Esophagus muscularis mucosa (tissue), 4 donors: ENCODE measurements around the gene BNC2. TPM values are rescaled to one million over a fixed set of nuclear protein-coding genes. Genes with fewer than 3 reads are reported as not detected.

ENCODE experiments used
- DNase-seq: peaks from one replicate; pipeline ENCODE4 v3.0.0-alpha.2; 2017; ENCODE audit errors: extremely low spot score
- H3K27ac ChIP-seq, 4 donors: fragments of 200-600 bp; sonication (generic); replicated peaks in 1 of 4; 1 replicate in 3 of 4; 2 replicates in 1 of 4; pipeline ENCODE4 v1.5.1; 2016 to 2019; ENCODE audit warnings: mild to moderate bottlenecking in 1 of 4
- H3K27me3 ChIP-seq, 4 donors: fragments of 200-600 bp; sonication (generic); one replicate each; pipeline versions ENCODE4 v1.5.1 to v1.6.0; 2016 to 2019
- H3K36me3 ChIP-seq, 4 donors: fragments of 200-600 bp; sonication (generic); one replicate each; pipeline ENCODE4 v1.5.1; 2016 to 2019
- H3K4me1 ChIP-seq, 4 donors: fragments of 200-600 bp; sonication (generic); one replicate each; pipeline ENCODE4 v1.5.1; 2016 to 2019
- H3K4me3 ChIP-seq, 4 donors: fragments of 200-600 bp; sonication (generic); 1 replicate in 2 of 4; 2 replicates in 2 of 4; pipeline ENCODE4 v1.5.1; 2016 to 2019; ENCODE audit warnings: mild to moderate bottlenecking in 4 of 4, moderate library complexity in 1 of 4
- H3K9me3 ChIP-seq, 4 donors: fragments of 200-600 bp; sonication (generic); 1 replicate in 3 of 4; 2 replicates in 1 of 4; pipeline ENCODE4 v1.5.1; 2016 to 2019
- CTCF ChIP-seq, 3 experiments: fragments of 200-600 bp in 2 of 3; fragments of 450-650 bp in 1 of 3; sonication (generic) in 2 of 3; IDR thresholded peaks; one replicate each; pipeline ENCODE4 v1.5.1; 2017 to 2019; ENCODE audit warnings: antibody characterized with exemption in 3 of 3, mild to moderate bottlenecking in 2 of 3, moderate library complexity in 1 of 3
- EP300 ChIP-seq: sonication (generic); formaldehyde crosslinking; IDR thresholded peaks from one replicate; pipeline ENCODE4 v1.6.1; 2017; ENCODE audit warnings: antibody characterized with exemption
- POLR2A ChIP-seq: fragments of 450-650 bp; IDR thresholded peaks from one replicate; pipeline ENCODE4 v1.6.1; 2017; ENCODE audit warnings: antibody characterized with exemption, moderate library complexity, mild to moderate bottlenecking, low read depth
- POLR2AphosphoS5 ChIP-seq, 2 donors: sonication (generic); formaldehyde crosslinking; IDR thresholded peaks; one replicate each; pipeline ENCODE4 v1.6.1; 2017; ENCODE audit warnings: antibody characterized with exemption in 2 of 2
- WGBS: methylation state at CpG from one replicate; pipeline ENCODE4 v1.1.5; 2018; 5-methylcytosine and 5-hydroxymethylcytosine counted together
- intact Hi-C: fragments of 100-400 bp; cut with DNase I; formaldehyde crosslinking; loops from one replicate; pipeline ENCODE4 v1.15.1; 2023
- total RNA-seq, 4 donors: library from RNA; depleted of rRNA; stranded (reverse); fragments of >200 nt; gene quantifications; one replicate each; pipeline versions ENCODE4 v1.1.0 to v1.2.1, GENCODE V29; 2016

BNC2 gene
- total RNA-seq, 4 donors from 2014 or later: 95.3 to 138 (median 123) TPM

GRCh38 chr9:16516891-16517290, 353.6 kb downstream of the BNC2 start:
- Histone ChIP-seq H3K4me3 (no peak overlapping the region), H3K9me3 (no peaks in the 10 kb centered on the region), H3K27ac (peak overlapping the region; percentile 71 to 76 (median 74)), H3K4me1 (peaks cover 18 to 74% (median 69%) of the 10 kb centered on the region in 4 donors), H3K36me3 (no peaks in the 10 kb centered on the region), H3K27me3 (no peaks in the 10 kb centered on the region)
- no peak for DNase-seq
- intact Hi-C loops: loop anchor here (10.0 kb wide), 1 partner anchor 348 kb away; no protein-coding TSS in a partner anchor
- WGBS: 35% methylated on average over 2 of the region's 2 CpGs
- TF ChIP-seq POLR2A (no peak), CTCF (IDR thresholded peaks at IDR 0.05) (no peak), POLR2AphosphoS5 (IDR thresholded peaks at IDR 0.05) (no peak), EP300 (no peak)

- no peaks in the 10 kb centered on the region for H3K36me3 ChIP-seq
- H3K4me3 ChIP-seq: peak overlapping the region in 1 of 4 donors; percentile 5
- no peaks in the 10 kb centered on the region for H3K27me3 ChIP-seq
- H3K27ac ChIP-seq: peak overlapping the region; percentile 71 to 76 (median 74)
- H3K9me3 ChIP-seq: no peaks in the 10 kb centered on the region
- 59% methylated on average over 4 of the region's 4 CpGs for WGBS
- peaks cover 13 to 64% (median 60%) of the 10 kb centered on the region in 4 donors for H3K4me1 ChIP-seq
- TF ChIP-seq POLR2A (no peak), CTCF (IDR thresholded peaks at IDR 0.05) (no peak), EP300 (no peak), POLR2AphosphoS5 (IDR thresholded peaks at IDR 0.05) (no peak)
- intact Hi-C loops: loop anchor here (10.0 kb wide), 1 partner anchor 349 kb away; no protein-coding TSS in a partner anchor
- DNase-seq: no peak
These were observed 354.6 kb downstream of the BNC2 start for GRCh38 chr9:16515879-16516301.

- peaks cover 14 to 63% (median 62%) of the 10 kb centered on the region in 4 donors for H3K4me1 ChIP-seq
- no peak for DNase-seq
- H3K36me3 ChIP-seq: no peaks in the 10 kb centered on the region
- intact Hi-C loops: loop anchor here (10.0 kb wide), 1 partner anchor 350 kb away; no protein-coding TSS in a partner anchor
- no peaks in the 10 kb centered on the region for H3K27me3 ChIP-seq
- H3K9me3 ChIP-seq: no peaks in the 10 kb centered on the region
- 36% methylated on average over 9 of the region's 12 CpGs for WGBS
- peak overlapping the region in 3 of 4 donors; percentile 7 to 28 (median 25) for H3K4me3 ChIP-seq
- TF ChIP-seq POLR2A (no peak), CTCF (IDR thresholded peaks at IDR 0.05) (no peak), EP300 (no peak), POLR2AphosphoS5 (IDR thresholded peaks at IDR 0.05) (no peak)
- peak overlapping the region; percentile 71 to 76 (median 74) for H3K27ac ChIP-seq
These were observed 355.3 kb downstream of the BNC2 start for GRCh38 chr9:16515207-16515606.

GRCh38 chr9:16514131-16514530, 356.3 kb downstream of the BNC2 start:
- no peak overlapping the region for H3K4me3 ChIP-seq
- intact Hi-C loops: loop anchor here (10.0 kb wide), 1 partner anchor 351 kb away; no protein-coding TSS in a partner anchor

More at GRCh38 chr9:16514131-16514530, 356.3 kb downstream of the BNC2 start:
- Histone ChIP-seq H3K9me3 (no peaks in the 10 kb centered on the region), H3K4me1 (peaks cover 19 to 71% (median 63%) of the 10 kb centered on the region in 4 donors), H3K36me3 (no peaks in the 10 kb centered on the region), H3K27me3 (no peaks in the 10 kb centered on the region), H3K27ac (no peak overlapping the region)
- DNase-seq: no peak
- 80% methylated on average over 1 of the region's 1 CpG for WGBS
- TF ChIP-seq CTCF (IDR thresholded peaks at IDR 0.05) (no peak), EP300 (no peak), POLR2A (no peak), POLR2AphosphoS5 (IDR thresholded peaks at IDR 0.05) (no peak)
